GM21737 (cell line): ENCODE measurements around the gene OSER1.
"Not testable (repeated sequence)": the region's sequence is repeated elsewhere in the genome, so short reads cannot be mapped to it uniquely, and the experiment has no call there.

ENCODE experiments used
- ATAC-seq: cut with Tn5 transposase; IDR thresholded peaks from one replicate; pipeline ENCODE4 v1.9.1; 2021; ENCODE audit warnings: mild to moderate bottlenecking, moderate library complexity; ENCODE audit not compliant: unreplicated experiment

The OSER1 gene

GRCh38 chr20:44204156-44204831, 6.3 kb downstream of the OSER1 start:
- no peak for ATAC-seq

GRCh38 chr20:44203161-44203560, 7.4 kb downstream of the OSER1 start:
- no peak for ATAC-seq

GRCh38 chr20:44200983-44201382, 9.6 kb downstream of the OSER1 start:
- ATAC-seq, result no peak

GRCh38 chr20:44200371-44200770, 10.2 kb downstream of the OSER1 start:
- ATAC-seq, result no peak

GRCh38 chr20:44199877-44200276, 10.7 kb downstream of the OSER1 start:
- ATAC-seq, result no peak

- ATAC-seq, result no peak
These were observed 11.7 kb downstream of the OSER1 start for GRCh38 chr20:44198872-44199271.

GRCh38 chr20:44196271-44196670, 14.3 kb downstream of the OSER1 start:
- no peak for ATAC-seq

GRCh38 chr20:44195605-44196004, 15.0 kb downstream of the OSER1 start:
- ATAC-seq, result no peak

GRCh38 chr20:44193801-44194200, 16.8 kb downstream of the OSER1 start:
- ATAC-seq, result no peak

GRCh38 chr20:44191640-44192039, 18.9 kb downstream of the OSER1 start:
- not testable (repeated sequence) for ATAC-seq

GRCh38 chr20:44190197-44190852, 20.2 kb downstream of the OSER1 start:
- ATAC-seq, result not testable (repeated sequence)

- ATAC-seq, result no peak
These were observed 21.8 kb downstream of the OSER1 start for GRCh38 chr20:44188752-44189151.

- ATAC-seq, result no peak
These were observed 22.5 kb downstream of the OSER1 start for GRCh38 chr20:44187772-44188709.

GRCh38 chr20:44187054-44187771, 23.4 kb downstream of the OSER1 start, which contains the start of gene JPH2:
Gene JPH2, minus strand, starts transcription at chr20:44187188. Its CDS starts 483 bp downstream, at chr20:44186705.
- no peak for ATAC-seq

- ATAC-seq, result no peak
These were observed 23.9 kb downstream of the OSER1 start for GRCh38 chr20:44186674-44187053.

GRCh38 chr20:44186201-44186600, 24.4 kb downstream of the OSER1 start:
- no peak for ATAC-seq

- ATAC-seq, result no peak
These were observed 25.0 kb downstream of the OSER1 start for GRCh38 chr20:44185574-44185973.

GRCh38 chr20:44183282-44183681, 27.3 kb downstream of the OSER1 start:
- ATAC-seq, result no peak

GRCh38 chr20:44182863-44183262, 27.7 kb downstream of the OSER1 start:
- no peak for ATAC-seq

- no peak for ATAC-seq
These were observed 28.3 kb downstream of the OSER1 start for GRCh38 chr20:44182135-44182765.
